Left forelimb (tissue), 1 donor: ENCODE data around the gene PDZD8.

ENCODE experiments used
- DNase-seq: peaks from one replicate; pipeline ENCODE4 v3.0.0-alpha.2; 2018; ENCODE audit warnings: low spot score

PDZD8 gene, protein sequence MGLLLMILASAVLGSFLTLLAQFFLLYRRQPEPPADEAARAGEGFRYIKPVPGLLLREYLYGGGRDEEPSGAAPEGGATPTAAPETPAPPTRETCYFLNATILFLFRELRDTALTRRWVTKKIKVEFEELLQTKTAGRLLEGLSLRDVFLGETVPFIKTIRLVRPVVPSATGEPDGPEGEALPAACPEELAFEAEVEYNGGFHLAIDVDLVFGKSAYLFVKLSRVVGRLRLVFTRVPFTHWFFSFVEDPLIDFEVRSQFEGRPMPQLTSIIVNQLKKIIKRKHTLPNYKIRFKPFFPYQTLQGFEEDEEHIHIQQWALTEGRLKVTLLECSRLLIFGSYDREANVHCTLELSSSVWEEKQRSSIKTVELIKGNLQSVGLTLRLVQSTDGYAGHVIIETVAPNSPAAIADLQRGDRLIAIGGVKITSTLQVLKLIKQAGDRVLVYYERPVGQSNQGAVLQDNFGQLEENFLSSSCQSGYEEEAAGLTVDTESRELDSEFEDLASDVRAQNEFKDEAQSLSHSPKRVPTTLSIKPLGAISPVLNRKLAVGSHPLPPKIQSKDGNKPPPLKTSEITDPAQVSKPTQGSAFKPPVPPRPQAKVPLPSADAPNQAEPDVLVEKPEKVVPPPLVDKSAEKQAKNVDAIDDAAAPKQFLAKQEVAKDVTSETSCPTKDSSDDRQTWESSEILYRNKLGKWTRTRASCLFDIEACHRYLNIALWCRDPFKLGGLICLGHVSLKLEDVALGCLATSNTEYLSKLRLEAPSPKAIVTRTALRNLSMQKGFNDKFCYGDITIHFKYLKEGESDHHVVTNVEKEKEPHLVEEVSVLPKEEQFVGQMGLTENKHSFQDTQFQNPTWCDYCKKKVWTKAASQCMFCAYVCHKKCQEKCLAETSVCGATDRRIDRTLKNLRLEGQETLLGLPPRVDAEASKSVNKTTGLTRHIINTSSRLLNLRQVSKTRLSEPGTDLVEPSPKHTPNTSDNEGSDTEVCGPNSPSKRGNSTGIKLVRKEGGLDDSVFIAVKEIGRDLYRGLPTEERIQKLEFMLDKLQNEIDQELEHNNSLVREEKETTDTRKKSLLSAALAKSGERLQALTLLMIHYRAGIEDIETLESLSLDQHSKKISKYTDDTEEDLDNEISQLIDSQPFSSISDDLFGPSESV

DNA sequence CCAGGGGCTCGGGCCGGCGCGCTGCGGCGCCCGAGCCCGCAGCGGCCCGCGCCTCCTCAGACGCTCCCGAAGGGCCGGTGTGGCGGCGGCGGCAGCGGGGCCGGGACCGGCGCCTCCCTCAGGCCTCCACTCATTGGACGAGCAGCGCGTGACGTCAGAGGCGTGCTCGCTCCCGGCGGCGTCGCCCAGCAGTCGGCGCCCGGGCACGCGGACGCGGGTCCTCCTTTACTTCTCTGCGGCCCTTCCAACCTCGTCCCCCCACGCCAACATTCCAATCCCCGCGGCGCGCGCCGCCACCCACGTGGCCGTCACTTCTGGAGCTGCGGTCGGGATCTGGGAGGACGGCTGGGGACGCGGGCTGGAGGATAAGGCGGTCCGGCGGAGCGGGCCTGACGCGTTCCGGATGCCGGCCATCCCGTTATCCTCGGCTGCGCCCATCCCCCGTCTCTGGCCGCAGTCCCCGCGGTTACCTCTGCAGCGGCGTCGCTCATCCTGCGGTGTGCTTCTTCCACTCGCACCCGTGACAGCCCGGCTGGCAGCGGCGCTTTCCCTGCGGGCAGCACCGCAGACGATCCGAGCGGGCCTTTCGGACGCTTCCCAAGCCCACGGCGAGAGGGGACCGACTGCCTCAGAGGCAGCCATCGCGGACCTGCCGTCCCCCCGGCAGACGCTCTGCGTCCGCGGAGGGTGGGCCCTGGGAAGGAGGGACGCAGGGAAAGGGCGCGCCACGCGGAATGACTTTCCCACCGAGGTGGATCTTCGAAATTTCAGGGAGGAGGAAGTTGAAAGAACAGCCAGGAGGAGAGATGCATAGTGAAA is at the start of gene PDZD8:
Gene PDZD8, minus strand, starts transcription at position 81 of the 819 bp plus-strand sequence. CDS start 213 bp downstream, outside the sequence.
- DNase-seq, result peak; percentile 98

DNA sequence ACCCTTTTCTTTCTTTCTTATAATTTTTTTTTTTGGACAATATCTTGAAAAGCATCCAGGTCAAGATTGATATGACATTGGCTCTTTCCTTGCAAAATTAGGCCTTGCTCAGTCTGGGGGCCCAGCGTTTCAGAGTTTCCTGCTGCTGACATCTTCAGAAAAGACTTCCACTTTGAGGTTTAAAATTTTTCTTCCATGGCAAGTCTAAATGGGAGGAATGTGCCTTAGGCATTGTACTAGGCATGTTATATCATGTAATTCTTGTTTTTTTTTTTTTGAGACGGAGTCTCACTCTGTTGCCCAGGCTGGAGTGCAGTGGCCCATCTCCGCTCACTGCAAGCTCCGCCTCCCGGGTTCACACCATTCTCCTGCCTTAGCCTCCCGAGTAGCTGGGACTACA is 48.9 kb upstream of the PDZD8 start:
- no peak for DNase-seq

- DNase-seq, result no peak
Measured at GRCh38 chr10:117421985-117422384, 46.7 kb upstream of the PDZD8 start.

- DNase-seq, result no peak
Measured at GRCh38 chr10:117420768-117421167, 45.5 kb upstream of the PDZD8 start.

- no peak for DNase-seq
Measured at GRCh38 chr10:117419921-117420320, 44.7 kb upstream of the PDZD8 start.

DNA sequence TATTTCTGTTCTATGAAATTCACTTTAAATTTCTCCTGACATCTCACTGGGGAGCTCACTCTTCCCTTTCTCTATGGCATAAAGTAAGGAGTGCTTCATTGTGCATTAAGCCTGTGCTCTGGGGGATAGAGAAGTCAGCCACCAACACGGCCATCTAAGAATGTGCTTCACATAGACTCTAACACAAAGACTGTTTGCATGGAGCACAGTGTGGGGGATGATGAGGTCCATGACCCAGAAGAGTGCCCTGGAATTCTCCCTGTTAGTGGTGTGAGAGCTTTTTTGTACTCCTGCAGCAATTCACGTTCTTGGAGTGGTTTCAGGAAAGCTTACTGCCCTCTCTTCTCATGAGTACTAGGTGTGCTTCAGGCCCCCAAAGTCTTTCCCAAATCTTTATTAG is 43.9 kb upstream of the PDZD8 start:
- no peak for DNase-seq

GRCh38 chr10:117418121-117418520 is 42.9 kb upstream of the PDZD8 start:
- no peak for DNase-seq

DNA sequence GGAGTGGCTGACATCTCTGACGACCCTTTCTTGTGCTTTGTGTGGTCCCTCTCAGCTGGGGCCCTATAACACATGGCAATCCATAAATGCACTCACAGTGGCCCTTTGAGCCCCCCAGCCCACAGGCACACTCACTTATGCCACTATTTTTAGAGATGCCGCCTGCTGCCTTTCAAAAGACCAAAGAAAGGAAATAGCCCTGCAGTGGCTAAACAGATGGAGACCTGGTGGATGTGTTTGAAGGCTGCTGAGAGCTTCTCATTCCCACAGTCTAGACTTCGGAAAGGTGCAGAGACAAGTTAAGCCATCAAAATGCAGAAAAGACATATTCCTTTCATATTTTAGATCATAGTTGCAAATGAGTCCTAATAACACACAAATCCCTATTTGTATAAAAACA is 42.0 kb upstream of the PDZD8 start:
- DNase-seq, result no peak

GRCh38 chr10:117413928-117414618 is 38.8 kb upstream of the PDZD8 start:
- DNase-seq, result no peak

DNA sequence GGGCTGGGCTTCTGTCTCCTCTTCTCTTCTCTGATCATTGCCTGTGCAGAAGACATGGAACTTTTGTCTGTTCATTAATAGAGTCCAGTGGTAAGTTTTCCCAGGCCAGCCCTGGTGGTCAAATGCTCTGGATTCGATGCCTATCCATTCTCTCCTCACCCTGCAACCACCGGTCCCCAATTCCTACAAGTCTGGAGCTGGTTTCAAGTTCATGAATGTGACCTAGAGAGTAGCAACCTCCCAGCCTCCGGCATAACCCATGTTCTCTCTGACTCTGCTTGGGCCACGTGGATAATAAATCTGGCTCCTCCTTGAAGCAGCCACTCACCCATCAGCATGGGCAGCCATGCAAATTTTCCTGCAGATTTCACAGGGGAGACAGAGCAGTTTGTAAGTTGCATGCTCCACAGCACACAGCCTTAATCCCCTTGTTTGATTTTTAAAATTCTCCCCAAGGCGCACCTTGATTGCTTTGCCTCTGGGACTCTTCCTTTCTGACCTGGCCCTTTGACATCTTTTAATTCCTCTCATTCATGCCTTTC is 37.3 kb upstream of the PDZD8 start:
- no peak for DNase-seq

- no peak for DNase-seq
Measured at GRCh38 chr10:117411479-117412399, 36.5 kb upstream of the PDZD8 start.

GRCh38 chr10:117410557-117410956 is 35.3 kb upstream of the PDZD8 start:
- no peak for DNase-seq

DNA sequence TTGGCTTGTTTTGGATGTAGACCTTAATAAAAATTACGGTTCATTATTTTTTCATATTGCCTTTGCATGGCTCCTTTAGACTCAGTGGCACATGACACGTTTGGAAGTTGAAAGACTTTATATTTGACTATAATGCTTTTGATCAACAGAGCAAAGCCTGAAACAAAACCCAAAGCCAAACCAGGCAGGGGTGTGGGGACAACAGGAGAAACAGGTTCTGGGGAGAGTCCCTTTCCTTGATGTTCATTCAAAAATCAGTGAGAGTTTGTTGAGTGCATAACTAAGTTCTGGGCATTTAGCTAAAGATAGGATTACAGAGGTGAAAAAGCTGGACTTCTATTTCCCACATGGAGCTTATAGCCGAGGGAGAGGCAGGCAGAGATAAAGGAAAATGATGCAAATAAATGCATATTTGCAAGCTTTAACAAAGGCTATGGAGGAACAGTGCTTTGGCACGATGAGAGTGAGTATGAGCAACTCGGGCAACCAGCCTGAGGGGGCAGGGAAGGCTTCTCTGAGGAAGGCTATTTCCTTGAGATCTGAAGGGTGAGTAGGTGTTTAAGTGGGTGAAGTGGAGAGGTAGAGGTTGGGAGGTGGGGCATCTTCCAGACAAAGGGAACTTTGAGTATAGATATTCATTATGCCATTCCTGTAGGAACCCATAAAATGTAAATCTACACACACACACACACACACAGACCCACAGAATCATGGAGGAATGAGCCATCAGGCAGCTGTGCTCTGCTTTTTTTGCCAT is 34.5 kb upstream of the PDZD8 start:
- DNase-seq, result no peak

GRCh38 chr10:117408436-117409384 is 33.5 kb upstream of the PDZD8 start:
- DNase-seq, result no peak

DNA sequence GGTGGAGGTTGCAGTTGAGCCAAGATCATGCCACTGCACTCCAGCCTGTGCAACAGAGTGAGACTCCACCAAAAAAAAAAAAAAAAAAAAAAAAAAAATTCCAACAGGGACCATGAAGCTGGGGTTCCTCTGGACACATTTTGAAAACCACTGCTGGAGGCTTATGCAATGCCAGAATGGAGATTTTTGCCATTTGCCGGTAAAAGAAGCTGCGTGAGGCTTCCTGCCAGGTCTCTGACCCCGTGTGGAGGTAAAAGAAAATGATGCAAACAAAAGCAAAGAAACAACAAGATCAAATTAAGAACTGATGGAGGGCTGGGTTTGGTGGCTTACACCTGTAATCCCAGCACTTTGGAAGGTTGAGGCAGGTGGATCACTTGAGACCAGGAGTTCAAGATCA is 30.5 kb upstream of the PDZD8 start:
- DNase-seq, result no peak

GRCh38 chr10:117400329-117400728 is 25.1 kb upstream of the PDZD8 start:
- DNase-seq, result no peak

- DNase-seq, result no peak
Measured at GRCh38 chr10:117399341-117400196, 24.3 kb upstream of the PDZD8 start.
